Sigmoid colon (tissue), 4 donors: ENCODE data around the gene MUC20.

Experiments
- POLR2A ChIP-seq, 2 donors: fragments of 450-650 bp; IDR thresholded peaks; one replicate each; pipeline ENCODE4 v1.6.1; 2016; ENCODE audit warnings: antibody characterized with exemption in 2 of 2, mild to moderate bottlenecking in 2 of 2, moderate library complexity in 2 of 2
- POLR2AphosphoS5 ChIP-seq, 4 donors: sonication (generic); formaldehyde crosslinking; IDR thresholded peaks; one replicate each; pipeline ENCODE4 v1.6.1; 2017; ENCODE audit warnings: antibody characterized with exemption in 4 of 4
- TF ChIP-seq, protein P1 (sequence below), 4 experiments: fragments of 450-650 bp in 3 of 4; fragments of 200-600 bp in 1 of 4; IDR thresholded peaks; one replicate each; pipeline ENCODE4 v1.5.1; 2016 to 2019; ENCODE audit warnings: antibody characterized with exemption in 4 of 4, mild to moderate bottlenecking in 3 of 4, moderate library complexity in 2 of 4

DNA sequence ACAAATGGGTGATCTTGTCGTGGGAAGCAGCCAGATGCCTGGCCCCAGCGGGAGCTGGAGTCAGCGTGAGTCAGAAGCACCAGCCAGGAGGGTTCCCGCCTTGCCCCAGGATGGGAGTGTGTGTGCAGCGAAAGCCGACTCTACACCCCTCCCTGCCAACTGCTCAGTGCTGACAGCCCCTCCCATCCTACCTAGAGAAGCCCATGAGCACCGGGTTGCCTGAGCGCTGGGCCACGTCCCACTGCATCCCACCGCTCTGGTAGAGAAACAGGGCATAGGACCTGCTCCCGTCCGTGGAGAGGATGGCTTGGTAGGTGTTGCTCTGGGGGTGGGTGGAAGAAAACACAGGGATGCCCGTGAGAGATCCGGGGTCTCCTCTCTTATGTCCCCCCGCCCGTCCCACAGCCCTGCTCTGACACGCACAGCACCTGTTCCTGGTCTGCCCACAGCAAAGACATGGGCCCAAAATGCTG lies 48.1 kb downstream of the MUC20 start:
- no peak for TF ChIP-seq POLR2AphosphoS5 (IDR thresholded peaks at IDR 0.05)
- TF ChIP-seq, protein P1, sequence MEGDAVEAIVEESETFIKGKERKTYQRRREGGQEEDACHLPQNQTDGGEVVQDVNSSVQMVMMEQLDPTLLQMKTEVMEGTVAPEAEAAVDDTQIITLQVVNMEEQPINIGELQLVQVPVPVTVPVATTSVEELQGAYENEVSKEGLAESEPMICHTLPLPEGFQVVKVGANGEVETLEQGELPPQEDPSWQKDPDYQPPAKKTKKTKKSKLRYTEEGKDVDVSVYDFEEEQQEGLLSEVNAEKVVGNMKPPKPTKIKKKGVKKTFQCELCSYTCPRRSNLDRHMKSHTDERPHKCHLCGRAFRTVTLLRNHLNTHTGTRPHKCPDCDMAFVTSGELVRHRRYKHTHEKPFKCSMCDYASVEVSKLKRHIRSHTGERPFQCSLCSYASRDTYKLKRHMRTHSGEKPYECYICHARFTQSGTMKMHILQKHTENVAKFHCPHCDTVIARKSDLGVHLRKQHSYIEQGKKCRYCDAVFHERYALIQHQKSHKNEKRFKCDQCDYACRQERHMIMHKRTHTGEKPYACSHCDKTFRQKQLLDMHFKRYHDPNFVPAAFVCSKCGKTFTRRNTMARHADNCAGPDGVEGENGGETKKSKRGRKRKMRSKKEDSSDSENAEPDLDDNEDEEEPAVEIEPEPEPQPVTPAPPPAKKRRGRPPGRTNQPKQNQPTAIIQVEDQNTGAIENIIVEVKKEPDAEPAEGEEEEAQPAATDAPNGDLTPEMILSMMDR (IDR thresholded peaks at IDR 0.05): no peak
- no peak for TF ChIP-seq POLR2A (IDR thresholded peaks at IDR 0.05)
